Endodermal cell (in vitro differentiated cells): ENCODE measurements around the gene ERGIC1. TPM values are rescaled to one million over a fixed set of nuclear protein-coding genes. Genes with fewer than 3 reads are reported as not detected.

ENCODE experiments used
- DNase-seq: peaks from one replicate; pipeline ENCODE4 v3.0.0-alpha.2; 2017
- H3K27ac ChIP-seq: 2 replicates; pipeline ENCODE4 v1.5.1; 2013; ENCODE audit warnings: mild to moderate bottlenecking, low read depth, low read length, moderate library complexity
- H3K27me3 ChIP-seq: 2 replicates; pipeline ENCODE4 v1.6.1; 2013; ENCODE audit warnings: mild to moderate bottlenecking, low read length, moderate library complexity; ENCODE audit not compliant: insufficient read depth, control insufficient read depth, poor library complexity, severe bottlenecking
- H3K36me3 ChIP-seq: 2 replicates; pipeline ENCODE4 v1.7.0; 2013; ENCODE audit warnings: mild to moderate bottlenecking, low read length, moderate library complexity; ENCODE audit not compliant: control insufficient read depth, insufficient read depth
- H3K4me1 ChIP-seq: one replicate; pipeline ENCODE4 v1.7.0; 2013; ENCODE audit warnings: low read length; ENCODE audit not compliant: control insufficient read depth, insufficient read depth
- H3K4me3 ChIP-seq: 2 replicates; pipeline ENCODE4 v1.5.1; 2013; ENCODE audit warnings: mild to moderate bottlenecking, low read length, moderate library complexity
- H3K9ac ChIP-seq: 2 replicates; pipeline ENCODE4 v1.6.1; 2013; ENCODE audit warnings: mild to moderate bottlenecking, low read length, moderate library complexity; ENCODE audit not compliant: poor library complexity, severe bottlenecking; ENCODE audit errors: extremely low read depth
- H3K9me3 ChIP-seq: 2 replicates; pipeline ENCODE4 v1.6.1; 2013; ENCODE audit warnings: mild to moderate bottlenecking, low read length, moderate library complexity; ENCODE audit not compliant: control insufficient read depth
- H3K27ac Mint-ChIP-seq: 2 replicates; pipeline ENCODE4 v1.8.0; 2020; ENCODE audit warnings: mixed read lengths
- H3K27me3 Mint-ChIP-seq: 2 replicates; pipeline ENCODE4 v1.8.0; 2021; ENCODE audit warnings: mild to moderate bottlenecking, mixed read lengths; ENCODE audit not compliant: insufficient read depth
- H3K36me3 Mint-ChIP-seq: 2 replicates; pipeline ENCODE4 v1.8.0; 2020; ENCODE audit warnings: low read depth, mixed read lengths
- H3K4me1 Mint-ChIP-seq: 2 replicates; pipeline ENCODE4 v1.8.0; 2020; ENCODE audit warnings: mixed read lengths
- H3K4me3 Mint-ChIP-seq: 2 replicates; pipeline ENCODE4 v1.8.0; 2020; ENCODE audit warnings: mild to moderate bottlenecking, moderate library complexity, mixed read lengths
- H3K9me3 Mint-ChIP-seq: 2 replicates; pipeline ENCODE4 v1.8.0; 2020; ENCODE audit warnings: mild to moderate bottlenecking, mixed read lengths
- WGBS, 2 experiments: methylation state at CpG; one replicate each; pipeline versions ENCODE4 v1.1.5 to v1.1.7; 2013; ENCODE audit warnings: missing lambda C conversion rate in 2 of 2, mixed read lengths in 1 of 2; ENCODE audit not compliant: insufficient coverage in 1 of 2, insufficient read length in 1 of 2; 5-methylcytosine and 5-hydroxymethylcytosine counted together
- total RNA-seq, 2 donors: library from RNA; stranded (reverse); fragmentation: NEBNext Ultra II Directional in 1 of 2; extraction: Animal tissue kit (Norgen Biotek cat#: 25700) in 1 of 2; gene quantifications; 2 replicates in 1 of 2; 3 replicates in 1 of 2; pipeline ENCODE4 v1.2.1, GENCODE V29; 2021
- TF ChIP-seq, protein P1 (sequence below): fragments of 200-600 bp; sonication (generic); conservative IDR thresholded peaks from 2 replicates; pipeline ENCODE4 v1.5.0; 2021; ENCODE audit warnings: antibody characterized with exemption, mild to moderate bottlenecking

ERGIC1 gene
- total RNA-seq, 2 donors from 2014 or later: 81.9 to 94.8 TPM

DNA sequence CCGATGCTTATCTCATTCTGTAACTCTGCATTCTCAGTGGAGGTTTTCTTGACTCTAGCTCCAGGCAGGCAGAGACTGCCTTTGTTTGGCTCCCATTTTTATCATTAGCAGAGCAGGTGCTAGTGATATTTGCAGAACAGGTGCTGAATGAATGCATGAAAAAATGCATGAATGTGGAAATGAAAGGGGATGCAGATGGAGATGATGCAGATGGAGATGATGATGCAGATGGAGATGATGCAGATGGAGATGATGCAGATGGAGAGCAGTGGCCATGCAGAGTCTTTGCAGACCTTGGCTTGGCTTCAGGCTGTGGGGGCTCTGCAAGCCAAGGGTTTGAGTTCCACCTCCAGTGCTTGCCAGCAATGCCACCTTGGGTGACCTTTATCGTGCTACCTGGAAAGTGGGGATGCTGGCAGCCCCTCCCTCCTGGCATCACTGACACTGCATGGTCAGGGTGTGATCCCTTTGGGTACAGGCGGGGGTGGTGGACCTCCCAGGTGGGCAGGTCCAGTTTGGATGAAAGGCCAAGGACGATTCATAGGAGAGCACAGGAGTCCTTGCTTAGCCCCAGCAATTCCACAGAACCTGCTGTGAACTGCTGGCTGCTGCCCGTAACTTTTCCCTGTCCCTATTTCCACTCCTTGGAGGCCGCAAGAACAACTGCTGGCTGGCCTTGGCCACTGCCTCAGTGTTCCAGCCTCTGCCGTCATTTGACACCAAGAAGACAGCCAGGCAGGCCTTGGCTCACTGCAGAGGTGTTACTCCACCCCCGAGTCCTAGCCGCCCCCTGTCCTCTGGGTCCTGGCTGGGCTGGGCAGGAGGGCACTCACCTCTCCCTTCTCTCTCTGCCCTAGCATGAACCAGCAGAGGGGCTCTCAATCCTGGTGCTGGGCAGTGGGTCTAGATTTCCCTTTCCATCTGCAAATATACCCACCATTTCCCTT is 33.0 kb downstream of the ERGIC1 start:
- no peaks in the 10 kb centered on the region for H3K9me3 ChIP-seq
- no peak overlapping the region for H3K27ac ChIP-seq
- H3K27me3 ChIP-seq: no peaks in the 10 kb centered on the region
- TF ChIP-seq, protein P1, sequence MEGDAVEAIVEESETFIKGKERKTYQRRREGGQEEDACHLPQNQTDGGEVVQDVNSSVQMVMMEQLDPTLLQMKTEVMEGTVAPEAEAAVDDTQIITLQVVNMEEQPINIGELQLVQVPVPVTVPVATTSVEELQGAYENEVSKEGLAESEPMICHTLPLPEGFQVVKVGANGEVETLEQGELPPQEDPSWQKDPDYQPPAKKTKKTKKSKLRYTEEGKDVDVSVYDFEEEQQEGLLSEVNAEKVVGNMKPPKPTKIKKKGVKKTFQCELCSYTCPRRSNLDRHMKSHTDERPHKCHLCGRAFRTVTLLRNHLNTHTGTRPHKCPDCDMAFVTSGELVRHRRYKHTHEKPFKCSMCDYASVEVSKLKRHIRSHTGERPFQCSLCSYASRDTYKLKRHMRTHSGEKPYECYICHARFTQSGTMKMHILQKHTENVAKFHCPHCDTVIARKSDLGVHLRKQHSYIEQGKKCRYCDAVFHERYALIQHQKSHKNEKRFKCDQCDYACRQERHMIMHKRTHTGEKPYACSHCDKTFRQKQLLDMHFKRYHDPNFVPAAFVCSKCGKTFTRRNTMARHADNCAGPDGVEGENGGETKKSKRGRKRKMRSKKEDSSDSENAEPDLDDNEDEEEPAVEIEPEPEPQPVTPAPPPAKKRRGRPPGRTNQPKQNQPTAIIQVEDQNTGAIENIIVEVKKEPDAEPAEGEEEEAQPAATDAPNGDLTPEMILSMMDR: no peak
- H3K9me3 Mint-ChIP-seq: no peaks in the 10 kb centered on the region
- peaks cover 21% of the 10 kb centered on the region for H3K4me1 Mint-ChIP-seq
- DNase-seq: no peak
- peaks cover 5% of the 10 kb centered on the region for H3K36me3 Mint-ChIP-seq
- H3K9ac ChIP-seq: no peak overlapping the region
- peaks cover 11% of the 10 kb centered on the region for H3K4me1 ChIP-seq
- H3K27ac Mint-ChIP-seq: peak overlapping the region; percentile 53
- no peak overlapping the region for H3K4me3 ChIP-seq
- H3K4me3 Mint-ChIP-seq: no peak overlapping the region
- 60 to 66% methylated on average over 7 to 9 of the region's 9 CpGs for WGBS, 2 experiments
- H3K27me3 Mint-ChIP-seq: no peaks in the 10 kb centered on the region
- H3K36me3 ChIP-seq: peaks cover 5% of the 10 kb centered on the region

DNA sequence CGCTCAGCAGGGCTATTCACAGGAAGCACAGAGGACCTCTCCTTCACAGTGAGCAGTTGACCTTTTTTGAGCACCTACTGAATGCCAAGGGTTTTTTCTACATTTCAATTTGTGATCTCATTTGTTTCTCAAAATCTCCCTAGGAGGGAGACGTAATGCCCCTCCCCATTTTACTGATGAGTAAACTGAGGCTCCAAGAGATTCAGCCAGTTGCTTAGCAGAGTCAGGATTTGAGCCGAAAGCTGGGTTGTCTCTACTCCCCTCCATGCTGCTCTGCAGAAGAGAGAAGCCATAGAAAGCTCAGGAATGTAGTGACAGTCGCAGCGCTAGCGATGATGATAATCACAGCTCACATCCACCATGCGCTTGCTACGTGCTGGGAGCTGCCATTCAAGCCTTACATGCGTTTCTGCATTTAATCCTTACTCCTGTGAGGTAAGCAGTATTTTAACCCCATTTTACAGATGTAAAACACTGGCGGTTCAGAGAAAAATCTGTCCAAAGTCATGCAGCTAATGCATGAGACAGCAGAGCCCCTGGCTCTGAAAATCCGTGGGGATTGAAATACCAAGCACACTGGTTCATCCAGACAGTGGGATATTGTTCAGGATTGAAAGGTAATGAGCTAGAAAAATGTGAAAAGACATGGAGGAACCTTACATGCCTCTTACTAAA is 33.8 kb downstream of the ERGIC1 start:
- DNase-seq: no peak
- H3K27me3 Mint-ChIP-seq: no peaks in the 10 kb centered on the region
- Histone ChIP-seq H3K9me3 (no peaks in the 10 kb centered on the region), H3K36me3 (peaks cover 7% of the 10 kb centered on the region), H3K4me3 (no peak overlapping the region), H3K27me3 (no peaks in the 10 kb centered on the region), H3K27ac (peak overlapping the region; percentile 26), H3K4me1 (peaks cover 11% of the 10 kb centered on the region), H3K9ac (no peak overlapping the region)
- TF ChIP-seq, protein P1: no peak
- H3K4me3 Mint-ChIP-seq: no peak overlapping the region
- WGBS, 2 experiments: 57 to 62% methylated on average over 11 of the region's 11 CpGs
- peaks cover 15% of the 10 kb centered on the region for H3K4me1 Mint-ChIP-seq
- H3K9me3 Mint-ChIP-seq: no peaks in the 10 kb centered on the region
- peaks cover 5% of the 10 kb centered on the region for H3K36me3 Mint-ChIP-seq
- peak overlapping the region; percentile 53 for H3K27ac Mint-ChIP-seq

DNA sequence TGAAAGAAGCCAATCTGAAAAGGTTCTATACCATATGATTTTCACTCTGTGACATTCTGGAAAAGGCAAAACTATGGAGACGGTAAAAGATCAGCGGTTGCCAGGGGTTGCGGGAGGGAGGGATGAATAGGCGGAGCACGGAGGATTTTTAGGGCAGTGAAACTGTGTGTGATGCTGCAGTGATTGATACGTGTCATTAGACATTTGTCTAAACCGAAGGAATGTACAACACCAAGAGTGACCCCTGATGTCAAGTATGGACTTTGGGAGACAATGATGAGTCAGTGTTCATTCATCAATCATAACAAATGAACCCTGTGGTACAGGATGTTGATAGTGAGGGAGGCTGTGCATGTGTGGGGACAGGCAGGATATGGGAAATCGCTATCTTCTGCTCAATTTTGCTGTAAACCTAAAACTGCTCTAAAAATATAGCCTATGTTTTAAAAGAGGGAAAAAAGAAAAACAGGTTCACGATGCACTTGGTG is 34.4 kb downstream of the ERGIC1 start:
- Mint-ChIP-seq H3K4me1 (peaks cover 10% of the 10 kb centered on the region), H3K4me3 (no peak overlapping the region), H3K9me3 (no peaks in the 10 kb centered on the region), H3K27me3 (no peaks in the 10 kb centered on the region), H3K36me3 (peaks cover 3% of the 10 kb centered on the region), H3K27ac (no peak overlapping the region)
- Histone ChIP-seq H3K27me3 (no peaks in the 10 kb centered on the region), H3K27ac (peak overlapping the region; percentile 26), H3K9me3 (no peaks in the 10 kb centered on the region), H3K9ac (no peak overlapping the region), H3K4me1 (peaks cover 11% of the 10 kb centered on the region), H3K36me3 (peaks cover 10% of the 10 kb centered on the region), H3K4me3 (no peak overlapping the region)
- 91 to 94% methylated on average over 7 to 9 of the region's 9 CpGs for WGBS, 2 experiments
- no peak for DNase-seq
- TF ChIP-seq, protein P1: no peak
